Measurements from ENCODE around the gene CXCL8.

The CXCL8 gene

DNA sequence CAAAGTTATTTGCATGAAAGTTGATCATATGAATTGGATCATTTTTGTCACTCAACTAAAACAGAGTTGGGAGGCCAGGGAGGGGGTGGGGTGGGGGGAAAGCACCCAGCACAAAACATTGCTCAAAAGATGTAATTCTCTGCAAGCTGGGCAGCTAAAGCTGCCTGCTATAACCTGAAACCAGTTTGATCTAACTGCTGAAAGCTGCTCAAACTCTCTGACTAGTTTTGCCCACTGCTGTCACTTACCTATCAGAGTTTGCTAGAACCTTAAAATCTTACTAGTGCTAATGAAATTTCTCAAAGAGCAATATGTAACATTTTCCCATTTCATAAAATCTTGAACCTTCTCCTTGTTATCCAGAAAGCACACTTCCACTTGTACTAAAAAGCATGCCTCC is 10.4 kb downstream of the CXCL8 start:
- H3K4me3 ChIP-seq (replicated peaks; ENCODE audit: low read depth, low read length) = no peak overlapping the region
- TF ChIP-seq, protein P1, sequence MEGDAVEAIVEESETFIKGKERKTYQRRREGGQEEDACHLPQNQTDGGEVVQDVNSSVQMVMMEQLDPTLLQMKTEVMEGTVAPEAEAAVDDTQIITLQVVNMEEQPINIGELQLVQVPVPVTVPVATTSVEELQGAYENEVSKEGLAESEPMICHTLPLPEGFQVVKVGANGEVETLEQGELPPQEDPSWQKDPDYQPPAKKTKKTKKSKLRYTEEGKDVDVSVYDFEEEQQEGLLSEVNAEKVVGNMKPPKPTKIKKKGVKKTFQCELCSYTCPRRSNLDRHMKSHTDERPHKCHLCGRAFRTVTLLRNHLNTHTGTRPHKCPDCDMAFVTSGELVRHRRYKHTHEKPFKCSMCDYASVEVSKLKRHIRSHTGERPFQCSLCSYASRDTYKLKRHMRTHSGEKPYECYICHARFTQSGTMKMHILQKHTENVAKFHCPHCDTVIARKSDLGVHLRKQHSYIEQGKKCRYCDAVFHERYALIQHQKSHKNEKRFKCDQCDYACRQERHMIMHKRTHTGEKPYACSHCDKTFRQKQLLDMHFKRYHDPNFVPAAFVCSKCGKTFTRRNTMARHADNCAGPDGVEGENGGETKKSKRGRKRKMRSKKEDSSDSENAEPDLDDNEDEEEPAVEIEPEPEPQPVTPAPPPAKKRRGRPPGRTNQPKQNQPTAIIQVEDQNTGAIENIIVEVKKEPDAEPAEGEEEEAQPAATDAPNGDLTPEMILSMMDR (IDR thresholded peaks at IDR 0.05; ENCODE audit: low read depth, low read length, missing control alignments) = no peak
- DNase-seq (ENCODE audit: extremely low read depth, low read depth) = no peak

DNA sequence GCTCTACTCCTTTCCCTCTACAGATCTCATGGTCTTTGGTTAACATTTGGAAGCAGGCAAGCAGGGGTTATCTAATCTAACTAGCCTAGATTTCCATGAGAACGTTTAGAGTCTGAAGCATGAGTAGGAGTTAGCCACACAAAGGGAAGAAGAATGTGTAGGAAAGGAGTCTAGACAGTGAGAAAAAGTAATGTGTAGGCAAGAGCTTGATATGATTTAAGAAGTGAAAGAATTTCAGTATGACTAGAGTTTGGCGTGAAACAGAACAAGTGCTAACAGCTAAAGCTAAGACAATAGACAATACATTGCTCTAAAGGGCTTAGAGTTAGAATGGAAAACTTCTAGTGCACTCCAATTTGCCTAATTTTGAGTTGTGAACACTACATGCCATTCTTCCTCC is 10.8 kb downstream of the CXCL8 start:
- TF ChIP-seq, protein P1 (IDR thresholded peaks at IDR 0.05; ENCODE audit: low read depth, low read length, missing control alignments) = no peak
- no peak overlapping the region for H3K4me3 ChIP-seq (replicated peaks; ENCODE audit: low read depth, low read length)
- no peak for DNase-seq (ENCODE audit: extremely low read depth, low read depth)

DNA sequence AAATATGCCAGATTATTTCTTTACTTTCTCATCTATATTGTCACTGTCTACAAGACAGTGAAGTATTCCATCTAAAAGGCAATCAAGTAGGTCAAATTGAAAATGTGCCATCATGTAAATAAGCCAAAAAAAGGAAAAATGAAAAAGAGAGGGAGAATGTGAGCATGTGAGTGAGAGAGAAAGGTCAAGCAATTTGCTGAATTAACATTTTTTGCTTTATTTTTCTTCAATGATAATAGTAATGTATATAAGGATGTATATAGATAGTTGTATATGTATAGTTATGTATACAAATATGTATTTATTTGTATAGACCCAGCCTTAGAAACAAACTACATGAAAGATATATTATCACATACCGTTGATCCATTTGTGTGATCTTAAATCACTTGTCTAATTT is 11.5 kb downstream of the CXCL8 start:
- TF ChIP-seq, protein P1 (IDR thresholded peaks at IDR 0.05; ENCODE audit: low read depth, low read length, missing control alignments) = no peak
- DNase-seq (ENCODE audit: extremely low read depth, low read depth) = no peak
- H3K4me3 ChIP-seq (replicated peaks; ENCODE audit: low read depth, low read length) = no peak overlapping the region

DNA sequence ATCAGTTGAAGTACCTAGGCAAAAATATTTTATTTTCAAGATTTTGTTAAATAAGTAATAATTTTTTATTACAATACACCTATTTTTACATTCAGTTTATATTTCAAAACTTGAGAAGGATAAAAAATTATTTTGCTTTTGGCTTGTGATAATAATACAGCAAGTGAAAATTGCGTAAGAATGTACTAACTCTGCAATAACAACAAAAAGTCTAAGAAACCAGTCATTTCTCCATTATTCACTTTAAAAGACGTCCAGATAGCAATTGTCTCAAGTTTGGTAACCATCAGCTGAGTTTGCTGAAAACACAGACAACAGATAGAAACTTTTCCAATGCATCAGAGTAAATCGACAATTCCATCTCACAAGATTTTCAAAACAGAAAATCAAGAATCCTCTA is 12.1 kb downstream of the CXCL8 start:
- TF ChIP-seq, protein P1 (IDR thresholded peaks at IDR 0.05; ENCODE audit: low read depth, low read length, missing control alignments) = no peak
- no peak overlapping the region for H3K4me3 ChIP-seq (replicated peaks; ENCODE audit: low read depth, low read length)
- DNase-seq (ENCODE audit: extremely low read depth, low read depth) = no peak

DNA sequence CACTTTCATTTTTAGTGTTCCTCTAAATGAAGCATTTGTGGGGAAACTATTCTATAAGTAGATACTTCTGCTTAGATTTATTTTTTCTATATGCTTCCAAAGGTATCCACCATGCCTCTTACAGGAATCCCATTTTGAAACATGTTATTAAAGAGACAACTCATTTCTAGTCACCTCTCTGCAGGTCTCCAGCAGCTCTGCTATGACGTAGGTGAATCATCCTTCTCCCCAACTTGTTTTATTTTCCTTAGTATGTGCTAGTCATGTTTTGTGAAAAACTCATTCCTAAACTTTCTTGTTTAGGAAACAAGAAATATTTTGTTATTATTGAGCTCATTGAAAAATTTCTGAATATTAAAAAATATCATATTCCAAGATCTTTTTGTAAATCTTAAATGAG is 12.8 kb downstream of the CXCL8 start:
- no peak overlapping the region for H3K4me3 ChIP-seq (replicated peaks; ENCODE audit: low read depth, low read length)
- DNase-seq (ENCODE audit: extremely low read depth, low read depth) = no peak
- TF ChIP-seq, protein P1 (IDR thresholded peaks at IDR 0.05; ENCODE audit: low read depth, low read length, missing control alignments) = no peak

DNA sequence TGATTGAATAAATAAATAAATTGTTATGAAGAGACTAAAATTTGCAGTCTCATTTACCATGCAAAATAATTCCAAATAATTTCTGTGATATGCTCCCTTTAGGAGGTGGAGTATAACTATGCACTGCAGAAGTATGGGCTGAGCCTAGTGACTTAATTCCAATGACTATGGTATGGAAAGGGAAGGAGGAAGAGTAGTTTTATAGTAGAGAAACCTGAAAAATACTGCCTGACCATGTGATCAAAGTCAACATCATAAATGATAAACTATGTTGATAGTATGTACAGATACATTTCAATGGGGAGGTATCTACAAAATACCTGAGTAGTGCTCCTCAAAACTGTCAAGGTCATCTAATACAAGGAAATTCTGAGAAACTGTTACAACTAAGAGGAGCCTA is 14.6 kb downstream of the CXCL8 start:
- TF ChIP-seq, protein P1 (IDR thresholded peaks at IDR 0.05; ENCODE audit: low read depth, low read length, missing control alignments) = no peak
- DNase-seq (ENCODE audit: extremely low read depth, low read depth) = no peak
- no peak overlapping the region for H3K4me3 ChIP-seq (replicated peaks; ENCODE audit: low read depth, low read length)

DNA sequence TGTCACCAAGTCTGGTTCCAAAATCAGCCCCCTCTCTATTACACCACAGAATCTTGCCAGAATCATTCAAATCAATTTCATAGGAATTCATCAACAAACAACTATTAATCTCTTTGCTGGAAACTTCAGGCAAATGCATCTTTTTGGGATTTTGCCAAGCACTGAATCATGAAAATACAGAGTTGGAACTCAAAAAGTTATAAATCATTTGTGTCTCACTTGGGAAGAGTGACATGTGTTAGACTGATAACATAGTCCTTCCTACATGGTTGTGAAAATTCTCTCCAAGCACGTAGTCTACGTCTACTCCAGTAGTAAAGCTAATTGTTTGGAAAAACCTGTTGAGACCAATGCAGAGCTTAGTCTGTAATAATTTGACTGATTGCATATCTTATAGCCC is 19.0 kb downstream of the CXCL8 start:
- TF ChIP-seq, protein P1 (IDR thresholded peaks at IDR 0.05; ENCODE audit: low read depth, low read length, missing control alignments) = no peak
- no peak overlapping the region for H3K4me3 ChIP-seq (replicated peaks; ENCODE audit: low read depth, low read length)
- DNase-seq (ENCODE audit: extremely low read depth, low read depth) = no peak

Data from HFF-Myc (cell line).